GM10266 (cell line): ENCODE results near the gene ADRB1.

Experiments
- DNase-seq: peaks from one replicate; pipeline ENCODE4 v3.0.0; 2012; ENCODE audit errors: extremely low spot score
- TF ChIP-seq, protein P1 (sequence below): IDR thresholded peaks from 2 replicates; pipeline ENCODE4 v1.5.1; 2012; ENCODE audit warnings: mild to moderate bottlenecking, low read depth; ENCODE audit not compliant: control insufficient read depth, insufficient read depth; ENCODE audit errors: missing control alignments

ADRB1 gene

DNA sequence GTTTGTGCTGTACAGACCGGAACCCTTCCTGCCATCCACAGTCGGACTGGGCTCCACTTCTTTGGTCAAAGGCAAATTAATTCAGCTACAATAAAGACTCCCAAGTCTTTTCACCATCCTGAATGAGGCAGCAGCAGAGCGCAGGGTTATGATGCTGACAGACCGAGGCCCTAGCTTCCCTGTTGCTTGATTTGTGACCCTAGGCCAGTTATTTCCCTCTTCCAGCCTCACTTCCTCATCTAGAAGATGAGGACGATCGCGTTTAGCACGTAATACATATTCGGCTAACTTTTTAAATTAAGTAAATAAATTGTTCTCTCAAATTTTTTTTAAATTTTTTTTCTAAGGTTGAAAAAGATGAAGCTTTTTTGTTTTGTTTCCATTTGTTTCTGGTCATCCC is 18.1 kb downstream of the ADRB1 start:
- TF ChIP-seq, protein P1, sequence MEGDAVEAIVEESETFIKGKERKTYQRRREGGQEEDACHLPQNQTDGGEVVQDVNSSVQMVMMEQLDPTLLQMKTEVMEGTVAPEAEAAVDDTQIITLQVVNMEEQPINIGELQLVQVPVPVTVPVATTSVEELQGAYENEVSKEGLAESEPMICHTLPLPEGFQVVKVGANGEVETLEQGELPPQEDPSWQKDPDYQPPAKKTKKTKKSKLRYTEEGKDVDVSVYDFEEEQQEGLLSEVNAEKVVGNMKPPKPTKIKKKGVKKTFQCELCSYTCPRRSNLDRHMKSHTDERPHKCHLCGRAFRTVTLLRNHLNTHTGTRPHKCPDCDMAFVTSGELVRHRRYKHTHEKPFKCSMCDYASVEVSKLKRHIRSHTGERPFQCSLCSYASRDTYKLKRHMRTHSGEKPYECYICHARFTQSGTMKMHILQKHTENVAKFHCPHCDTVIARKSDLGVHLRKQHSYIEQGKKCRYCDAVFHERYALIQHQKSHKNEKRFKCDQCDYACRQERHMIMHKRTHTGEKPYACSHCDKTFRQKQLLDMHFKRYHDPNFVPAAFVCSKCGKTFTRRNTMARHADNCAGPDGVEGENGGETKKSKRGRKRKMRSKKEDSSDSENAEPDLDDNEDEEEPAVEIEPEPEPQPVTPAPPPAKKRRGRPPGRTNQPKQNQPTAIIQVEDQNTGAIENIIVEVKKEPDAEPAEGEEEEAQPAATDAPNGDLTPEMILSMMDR, result no peak
- no peak for DNase-seq

DNA sequence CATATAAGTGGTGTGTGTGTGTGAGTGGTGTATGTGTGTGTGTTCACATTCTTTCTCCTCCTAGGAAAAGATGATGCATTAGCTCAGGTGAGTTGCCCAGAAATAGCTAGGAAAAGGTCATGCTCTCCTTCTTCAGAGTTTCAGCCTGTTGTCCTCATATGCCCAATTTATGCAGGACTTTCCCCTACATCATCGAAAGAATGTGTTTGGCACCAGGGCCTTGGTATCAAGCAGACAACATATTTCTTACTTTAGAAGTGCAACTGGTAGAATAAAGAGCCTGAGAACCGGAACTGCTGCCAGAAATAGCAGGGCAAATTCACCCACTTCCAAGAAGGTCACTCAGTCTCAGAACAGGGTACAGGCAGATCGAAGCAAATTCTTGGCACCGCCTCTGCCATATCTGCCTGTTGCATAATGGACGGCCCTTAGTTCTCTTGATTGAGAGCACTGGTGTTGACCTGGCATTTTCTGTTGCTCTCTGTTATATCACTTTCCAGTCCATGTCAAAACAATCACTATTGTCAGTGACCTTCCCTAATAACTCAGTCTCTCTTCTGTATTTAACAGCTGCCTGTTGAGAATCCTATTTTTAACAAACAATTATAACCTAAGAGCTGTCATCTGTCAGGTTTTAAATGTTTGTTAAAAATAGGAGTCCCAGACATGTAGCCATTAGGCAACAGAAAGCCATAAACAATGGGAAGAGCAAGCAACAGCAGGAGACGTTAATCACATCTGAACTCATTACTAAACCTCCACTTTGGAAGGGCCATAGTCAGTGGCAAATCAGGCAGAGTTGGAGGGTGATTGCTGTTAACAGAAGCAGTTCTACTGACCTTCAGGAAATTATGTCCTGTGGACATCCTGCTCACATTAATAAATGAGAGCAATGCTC is 20.7 kb downstream of the ADRB1 start:
- DNase-seq, result no peak
- TF ChIP-seq, protein P1, result no peak

DNA sequence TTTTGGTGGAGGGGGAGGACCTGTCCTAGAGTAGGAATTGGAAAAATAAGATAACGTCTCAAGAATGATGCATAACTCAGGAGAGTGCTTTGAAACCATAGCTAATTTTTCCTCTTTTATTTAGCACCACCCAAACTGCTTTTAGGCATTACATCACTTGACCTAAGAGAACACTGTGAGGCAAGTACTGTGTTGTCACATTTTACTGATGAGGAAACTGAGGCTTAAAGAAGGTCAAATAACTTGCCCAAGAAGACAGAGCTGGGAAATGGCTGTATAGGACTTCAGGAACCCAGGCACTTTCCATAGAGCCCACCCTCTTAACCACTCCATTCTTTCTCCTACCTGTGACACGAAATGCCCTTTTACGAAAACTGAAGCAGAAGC is 21.4 kb downstream of the ADRB1 start:
- TF ChIP-seq, protein P1, result no peak
- DNase-seq, result no peak

DNA sequence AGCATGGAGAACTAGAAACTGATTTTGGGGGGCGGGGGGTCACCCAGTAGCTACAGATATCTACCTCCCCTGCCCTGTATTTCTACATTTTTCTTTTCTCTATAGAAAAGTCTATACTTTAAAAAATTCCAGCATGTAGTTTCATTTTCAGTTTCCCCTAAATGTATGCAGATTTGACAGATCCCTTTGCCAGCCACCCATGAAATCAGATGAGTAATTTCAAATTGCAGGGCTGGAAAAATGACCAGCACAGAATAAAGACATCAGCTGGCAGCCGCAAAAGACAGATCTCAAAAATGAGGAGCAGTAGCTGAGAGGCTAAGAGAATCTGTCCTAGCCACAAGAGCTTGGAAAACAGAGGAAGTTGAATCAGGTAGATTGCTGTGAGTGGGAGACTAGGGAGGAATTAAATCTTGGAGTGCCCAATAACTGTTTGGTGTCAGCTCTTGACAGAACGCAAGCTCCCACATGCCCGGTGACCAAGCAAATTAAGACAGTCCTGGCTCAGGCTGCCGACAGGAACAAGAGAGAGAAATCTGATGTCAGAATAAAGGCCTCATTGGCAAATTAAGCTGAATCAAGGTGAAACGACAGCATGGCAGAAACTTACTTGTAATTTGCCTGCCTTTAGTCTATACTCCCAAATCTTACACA is 24.5 kb downstream of the ADRB1 start:
- TF ChIP-seq, protein P1, result no peak
- no peak for DNase-seq

DNA sequence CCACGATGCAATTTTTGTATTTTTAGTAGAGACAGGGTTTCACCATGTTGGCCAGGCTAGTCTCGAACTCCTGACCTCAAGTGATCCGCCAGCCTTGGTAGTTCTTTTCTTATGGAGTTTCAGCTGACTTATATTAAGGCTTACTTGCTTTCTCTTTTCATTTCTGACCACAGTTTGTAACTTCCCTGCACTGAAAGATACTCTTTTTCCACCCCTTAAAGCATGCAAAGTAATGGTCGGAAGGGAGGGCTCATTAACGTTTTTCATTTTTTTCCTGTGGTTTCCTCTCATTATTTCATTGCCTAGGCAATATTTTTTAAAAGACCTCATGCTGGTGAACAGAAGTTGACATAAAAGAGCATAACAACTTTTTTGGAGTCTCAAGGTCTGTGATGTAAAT is 27.0 kb downstream of the ADRB1 start:
- TF ChIP-seq, protein P1, result no peak
- no peak for DNase-seq

DNA sequence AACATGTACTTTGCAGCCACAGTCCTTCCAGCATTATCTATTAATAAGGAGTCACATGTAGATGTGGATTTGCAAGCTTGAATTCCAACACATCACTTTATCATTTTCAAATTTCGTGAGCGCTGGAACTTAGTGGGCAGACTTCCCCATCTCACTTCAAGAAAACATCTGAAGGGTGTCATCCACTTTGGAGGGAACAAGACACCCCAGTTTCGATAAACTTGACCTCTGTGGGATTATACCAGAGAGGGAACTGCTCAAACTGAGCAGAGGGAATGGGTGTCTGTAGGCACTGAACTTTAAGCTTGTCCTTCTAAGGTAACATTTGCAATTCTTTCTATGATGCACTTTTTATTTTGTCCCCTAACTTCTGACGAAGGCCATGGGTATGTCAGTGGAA is 27.5 kb downstream of the ADRB1 start:
- DNase-seq, result no peak
- TF ChIP-seq, protein P1, result no peak

DNA sequence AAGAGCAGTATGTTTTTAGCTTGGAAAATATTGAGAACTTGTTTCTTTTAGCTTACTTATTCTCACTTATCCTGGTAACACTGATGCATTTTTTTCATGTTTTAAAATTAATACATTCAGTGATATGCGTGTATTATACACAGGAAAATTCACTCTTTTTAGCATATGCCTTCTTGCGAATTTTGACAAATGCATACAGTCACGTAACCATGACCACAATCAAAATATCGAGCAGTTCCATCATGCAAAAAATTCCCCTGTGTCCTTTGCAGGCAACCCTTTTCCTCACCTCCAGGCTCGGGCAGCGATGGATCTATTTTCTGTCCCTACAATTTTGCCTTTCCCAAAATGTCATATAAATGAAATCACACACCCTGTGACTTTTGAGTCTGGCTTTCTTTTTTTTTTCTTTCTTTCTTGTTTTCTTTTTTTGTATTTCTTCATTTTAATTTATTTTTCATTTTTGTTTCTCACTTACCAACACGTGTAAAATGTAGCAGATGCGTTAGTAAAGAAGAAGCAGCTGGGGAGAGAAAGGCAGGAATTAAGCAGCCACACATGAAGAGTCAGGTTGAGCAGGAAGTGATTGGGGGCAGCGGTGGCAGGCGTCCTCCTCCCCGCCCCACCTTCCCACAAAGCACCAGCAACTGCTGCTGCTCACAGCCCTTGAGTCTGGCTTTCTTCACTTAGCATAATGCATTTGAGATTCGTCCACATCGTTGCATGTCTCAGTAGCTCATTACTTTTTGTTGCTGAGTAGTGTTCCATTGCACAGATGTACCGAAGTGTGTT is 29.9 kb downstream of the ADRB1 start:
- DNase-seq, result no peak
- TF ChIP-seq, protein P1, result no peak
